HepG2 (cell line): Measurements from ENCODE around the gene LSMEM2. TPM values are rescaled to one million over a fixed set of nuclear protein-coding genes. Genes with fewer than 3 reads are reported as not detected.

ENCODE experiments used
- MBNL3 ChIP-seq: fragments of 250-450 bp; sonication (Bioruptor Pico); conservative IDR thresholded peaks from 2 replicates; pipeline ENCODE4 v1.8.0; 2022; ENCODE audit warnings: mild to moderate bottlenecking, inconsistent platforms
- MZF1 ChIP-seq: sonication (generic); formaldehyde crosslinking; IDR thresholded peaks from 2 replicates; pipeline ENCODE4 v1.8.1; 2023; ENCODE audit warnings: mild to moderate bottlenecking, missing genetic modification reagents, borderline replicate concordance
- NFYB ChIP-seq: sonication (generic); formaldehyde crosslinking; IDR thresholded peaks from 2 replicates; pipeline ENCODE4 v1.4.0; 2020; ENCODE audit warnings: missing genetic modification reagents
- NKX3-1 ChIP-seq: sonication (generic); formaldehyde crosslinking; IDR thresholded peaks from 2 replicates; pipeline ENCODE4 v1.5.0; 2020; ENCODE audit warnings: missing genetic modification reagents
- RBFOX2 ChIP-seq: fragments of 200-400 bp; formaldehyde crosslinking; IDR thresholded peaks from 2 replicates; pipeline ENCODE4 v1.6.1; 2017; ENCODE audit warnings: low read depth, mild to moderate bottlenecking, low read length
- TCF12 ChIP-seq, 2 experiments: fragments of 450-650 bp in 1 of 2; sonication (generic) in 1 of 2; formaldehyde crosslinking in 1 of 2; IDR thresholded peaks; 2 replicates each; pipeline versions ENCODE4 v1.6.1 to v1.8.0; 2017 to 2022; ENCODE audit warnings: antibody characterized with exemption in 1 of 2, mild to moderate bottlenecking in 1 of 2, missing genetic modification reagents in 1 of 2, moderate library complexity in 1 of 2
- U2AF2 ChIP-seq: fragments of 200-400 bp; formaldehyde crosslinking; IDR thresholded peaks from 2 replicates; pipeline ENCODE4 v1.6.1; 2017; ENCODE audit warnings: low read depth, mild to moderate bottlenecking, low read length
- ZFP91 ChIP-seq: sonication (generic); formaldehyde crosslinking; IDR thresholded peaks from 2 replicates; pipeline ENCODE4 v1.9.0; 2022; ENCODE audit warnings: missing genetic modification reagents, mild to moderate bottlenecking, borderline replicate concordance
- ZNF205 ChIP-seq: IDR thresholded peaks from 2 replicates; pipeline ENCODE4 v1.6.1; 2018; ENCODE audit warnings: missing biosample characterization, missing genetic modification reagents
- ZNF644 ChIP-seq: IDR thresholded peaks from 2 replicates; pipeline ENCODE4 v1.6.1; 2016; ENCODE audit warnings: low read depth
- polyA plus RNA-seq, 8 experiments: library from polyadenylated mRNA; depleted of rRNA in 3 of 8; stranded (reverse) in 7 of 8; unstranded in 1 of 8; fragments of >200 nt; fragmentation: Illumina TruSeq in 4 of 8; extraction: Trizol in 4 of 8; gene quantifications; 2 replicates each; pipeline versions ENCODE4 v1.2.1 to v1.2.3, GENCODE V29; 2011 to 2016; ENCODE audit warnings: low read depth in 4 of 8, missing spikeins in 1 of 8, mixed read lengths in 1 of 8; ENCODE audit not compliant: insufficient read depth in 1 of 8
- total RNA-seq, 5 experiments: library from RNA; depleted of rRNA; stranded (reverse); fragments of >200 nt; fragmentation: Illumina TruSeq; extraction: Trizol; gene quantifications; 2 replicates each; pipeline ENCODE4 v1.2.3, GENCODE V29; 2016; ENCODE audit warnings: low read depth in 1 of 5
- TF ChIP-seq, protein P1 (sequence below): sonication (generic); formaldehyde crosslinking; IDR thresholded peaks from 2 replicates; pipeline ENCODE4 v1.4.0; 2020; ENCODE audit warnings: missing genetic modification reagents, mild to moderate bottlenecking, borderline replicate concordance
- TF ChIP-seq, protein P2 (sequence below): sonication (generic); formaldehyde crosslinking; IDR thresholded peaks from 2 replicates; pipeline ENCODE4 v1.5.1; 2020; ENCODE audit warnings: mild to moderate bottlenecking, missing genetic modification reagents, moderate library complexity
- TF ChIP-seq, protein P3 (sequence below): sonication (generic); formaldehyde crosslinking; IDR thresholded peaks from 2 replicates; pipeline ENCODE4 v1.9.0; 2022; ENCODE audit warnings: low read depth, missing genetic modification reagents

The LSMEM2 gene
- total and polyA plus RNA-seq, 2 of the 13 experiments (the other 11 are each of a cell fraction or from before 2014, with no cell fraction given) = 0.07 to 0.41 TPM

DNA sequence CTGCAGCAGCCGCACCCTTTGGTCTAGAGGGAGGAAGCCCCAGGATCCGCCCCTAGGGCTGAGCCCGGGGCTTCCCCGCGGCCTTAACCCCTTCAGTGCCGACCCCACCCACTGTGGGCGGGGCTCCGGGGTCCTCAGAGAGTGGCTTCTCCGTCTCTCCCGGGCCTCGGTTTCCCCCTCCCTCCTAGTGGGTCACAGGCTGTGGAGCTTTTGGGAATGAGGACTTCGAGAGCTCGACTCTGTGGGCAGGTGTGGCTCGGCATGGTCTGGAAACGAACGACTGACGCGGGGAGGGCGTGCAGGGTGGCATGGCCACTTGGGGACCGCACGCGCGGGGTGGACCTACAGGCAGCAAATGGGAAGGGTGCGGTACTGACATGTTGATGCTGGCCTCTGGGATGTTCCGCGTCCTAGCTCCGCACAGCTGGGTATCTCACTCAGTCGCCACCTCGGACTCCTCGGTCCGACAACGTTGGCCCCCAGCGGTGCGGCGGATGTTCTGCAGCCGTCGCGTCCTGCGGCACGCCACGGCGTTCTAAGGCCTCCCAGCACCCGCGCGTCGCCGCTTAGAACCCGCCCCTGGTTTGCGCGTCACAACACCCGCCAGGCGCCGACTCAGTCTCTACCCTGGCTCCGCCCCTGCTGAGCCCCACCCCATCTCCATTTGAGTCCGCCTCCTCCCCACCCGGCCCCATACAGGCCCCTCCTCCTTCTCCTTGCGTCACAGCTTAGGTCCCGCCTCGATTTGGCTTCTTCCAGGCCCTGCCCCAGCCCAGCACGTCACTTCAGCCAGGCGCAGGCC is 20.1 kb downstream of the LSMEM2 start, which contains the start of the genes HYAL3 and NAA80 (continued):
- TF ChIP-seq, protein P1, sequence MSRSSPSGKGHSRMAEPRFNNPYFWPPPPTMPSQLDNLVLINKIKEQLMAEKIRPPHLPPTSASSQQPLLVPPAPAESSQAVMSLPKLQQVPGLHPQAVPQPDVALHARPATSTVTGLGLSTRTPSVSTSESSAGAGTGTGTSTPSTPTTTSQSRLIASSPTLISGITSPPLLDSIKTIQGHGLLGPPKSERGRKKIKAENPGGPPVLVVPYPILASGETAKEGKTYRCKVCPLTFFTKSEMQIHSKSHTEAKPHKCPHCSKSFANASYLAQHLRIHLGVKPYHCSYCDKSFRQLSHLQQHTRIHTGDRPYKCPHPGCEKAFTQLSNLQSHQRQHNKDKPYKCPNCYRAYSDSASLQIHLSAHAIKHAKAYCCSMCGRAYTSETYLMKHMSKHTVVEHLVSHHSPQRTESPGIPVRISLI = peak; percentile 27; the same call in 1 of the 2 replicates
- TF ChIP-seq ZNF644 (CRISPR knock-in tag) (no peak), TCF12 (IDR thresholded peaks at IDR 0.05) (no peak), TCF12 (CRISPR knock-in tag; IDR thresholded peaks at IDR 0.05) (no peak), NKX3-1 (CRISPR knock-in tag) (peak; percentile 53; the same call in 1 of the 2 replicates), U2AF2 (no peak), ZFP91 (CRISPR knock-in tag) (peak; percentile 93), MZF1 (peak; percentile 21; the same call in 1 of the 2 replicates), ZNF205 (CRISPR knock-in tag) (no peak), RBFOX2 (peak; percentile 94), MBNL3 (no peak), NFYB (CRISPR knock-in tag) (peak; percentile 54)
- TF ChIP-seq, protein P2, sequence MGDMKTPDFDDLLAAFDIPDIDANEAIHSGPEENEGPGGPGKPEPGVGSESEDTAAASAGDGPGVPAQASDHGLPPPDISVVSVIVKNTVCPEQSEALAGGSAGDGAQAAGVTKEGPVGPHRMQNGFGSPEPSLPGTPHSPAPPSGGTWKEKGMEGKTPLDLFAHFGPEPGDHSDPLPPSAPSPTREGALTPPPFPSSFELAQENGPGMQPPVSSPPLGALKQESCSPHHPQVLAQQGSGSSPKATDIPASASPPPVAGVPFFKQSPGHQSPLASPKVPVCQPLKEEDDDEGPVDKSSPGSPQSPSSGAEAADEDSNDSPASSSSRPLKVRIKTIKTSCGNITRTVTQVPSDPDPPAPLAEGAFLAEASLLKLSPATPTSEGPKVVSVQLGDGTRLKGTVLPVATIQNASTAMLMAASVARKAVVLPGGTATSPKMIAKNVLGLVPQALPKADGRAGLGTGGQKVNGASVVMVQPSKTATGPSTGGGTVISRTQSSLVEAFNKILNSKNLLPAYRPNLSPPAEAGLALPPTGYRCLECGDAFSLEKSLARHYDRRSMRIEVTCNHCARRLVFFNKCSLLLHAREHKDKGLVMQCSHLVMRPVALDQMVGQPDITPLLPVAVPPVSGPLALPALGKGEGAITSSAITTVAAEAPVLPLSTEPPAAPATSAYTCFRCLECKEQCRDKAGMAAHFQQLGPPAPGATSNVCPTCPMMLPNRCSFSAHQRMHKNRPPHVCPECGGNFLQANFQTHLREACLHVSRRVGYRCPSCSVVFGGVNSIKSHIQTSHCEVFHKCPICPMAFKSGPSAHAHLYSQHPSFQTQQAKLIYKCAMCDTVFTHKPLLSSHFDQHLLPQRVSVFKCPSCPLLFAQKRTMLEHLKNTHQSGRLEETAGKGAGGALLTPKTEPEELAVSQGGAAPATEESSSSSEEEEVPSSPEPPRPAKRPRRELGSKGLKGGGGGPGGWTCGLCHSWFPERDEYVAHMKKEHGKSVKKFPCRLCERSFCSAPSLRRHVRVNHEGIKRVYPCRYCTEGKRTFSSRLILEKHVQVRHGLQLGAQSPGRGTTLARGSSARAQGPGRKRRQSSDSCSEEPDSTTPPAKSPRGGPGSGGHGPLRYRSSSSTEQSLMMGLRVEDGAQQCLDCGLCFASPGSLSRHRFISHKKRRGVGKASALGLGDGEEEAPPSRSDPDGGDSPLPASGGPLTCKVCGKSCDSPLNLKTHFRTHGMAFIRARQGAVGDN (CRISPR knock-in tag) = peak; percentile 95
- TF ChIP-seq, protein P3, sequence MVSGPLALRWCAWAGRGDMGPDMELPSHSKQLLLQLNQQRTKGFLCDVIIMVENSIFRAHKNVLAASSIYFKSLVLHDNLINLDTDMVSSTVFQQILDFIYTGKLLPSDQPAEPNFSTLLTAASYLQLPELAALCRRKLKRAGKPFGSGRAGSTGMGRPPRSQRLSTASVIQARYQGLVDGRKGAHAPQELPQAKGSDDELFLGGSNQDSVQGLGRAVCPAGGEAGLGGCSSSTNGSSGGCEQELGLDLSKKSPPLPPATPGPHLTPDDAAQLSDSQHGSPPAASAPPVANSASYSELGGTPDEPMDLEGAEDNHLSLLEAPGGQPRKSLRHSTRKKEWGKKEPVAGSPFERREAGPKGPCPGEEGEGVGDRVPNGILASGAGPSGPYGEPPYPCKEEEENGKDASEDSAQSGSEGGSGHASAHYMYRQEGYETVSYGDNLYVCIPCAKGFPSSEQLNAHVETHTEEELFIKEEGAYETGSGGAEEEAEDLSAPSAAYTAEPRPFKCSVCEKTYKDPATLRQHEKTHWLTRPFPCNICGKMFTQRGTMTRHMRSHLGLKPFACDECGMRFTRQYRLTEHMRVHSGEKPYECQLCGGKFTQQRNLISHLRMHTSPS (CRISPR knock-in tag) = peak; percentile 54; the same call in 1 of the 2 replicates
